A673 (cell line): ENCODE data around the gene HEATR9. TPM values are rescaled to one million over a fixed set of nuclear protein-coding genes. Genes with fewer than 3 reads are reported as not detected.

Experiments
- BruUV-seq: library from RNA; stranded (reverse); fragments of 400-500 nt; replicated peaks from 2 replicates; lab custom pipeline; 2021; lab: Mats Ljungman, UMichigan
- CTCF ChIA-PET: fragments of 300-600 bp; sonication (Branson Sonifier 250); formaldehyde crosslinking; loops from one replicate; lab custom pipeline; 2022; ENCODE audit warnings: antibody characterized with exemption; lab: Charles Lee
- POLR2A ChIA-PET: fragments of 300-600 bp; sonication (Branson Sonifier 250); formaldehyde crosslinking; loops from one replicate; lab custom pipeline; 2022; ENCODE audit warnings: antibody characterized with exemption; ENCODE audit not compliant: low non-redundant PET; lab: Charles Lee
- DNase-seq: peaks from one replicate; pipeline ENCODE4 v3.0.0-alpha.2; 2015; ENCODE audit warnings: low spot score
- H3K27ac ChIP-seq: fragments of 200-600 bp; sonication (generic); 2 replicates; pipeline ENCODE4 v1.5.1; 2016; ENCODE audit warnings: mixed run types, low read depth, mild to moderate bottlenecking, mixed read lengths, antibody characterized with exemption, low read length; ENCODE audit not compliant: poor library complexity, severe bottlenecking
- H3K27me3 ChIP-seq: fragments of 200-600 bp; sonication (generic); replicated peaks from 2 replicates; pipeline ENCODE4 v1.6.1; 2017; ENCODE audit warnings: mixed run types, low read depth, mild to moderate bottlenecking, mixed read lengths, antibody characterized with exemption, low read length; ENCODE audit not compliant: insufficient read depth, poor library complexity
- H3K36me3 ChIP-seq: fragments of 200-600 bp; sonication (generic); 2 replicates; pipeline ENCODE4 v1.6.1; 2016; ENCODE audit warnings: mixed run types, mild to moderate bottlenecking, mixed read lengths, antibody characterized with exemption, low read length; ENCODE audit not compliant: insufficient read depth, poor library complexity, severe bottlenecking
- H3K4me1 ChIP-seq: fragments of 200-600 bp; sonication (generic); 2 replicates; pipeline ENCODE4 v1.6.1; 2017; ENCODE audit warnings: mixed run types, mild to moderate bottlenecking, mixed read lengths, antibody characterized with exemption, low read length; ENCODE audit not compliant: insufficient read depth, poor library complexity, severe bottlenecking
- H3K4me3 ChIP-seq: fragments of 200-600 bp; sonication (generic); 2 replicates; pipeline ENCODE4 v1.5.1; 2016; ENCODE audit warnings: low read depth, mixed run types, mild to moderate bottlenecking, mixed read lengths, low read length; ENCODE audit not compliant: poor library complexity, severe bottlenecking
- H3K9me3 ChIP-seq: fragments of 200-600 bp; sonication (generic); 2 replicates; pipeline ENCODE4 v1.6.1; 2016; ENCODE audit warnings: mixed run types, low read depth, mild to moderate bottlenecking, mixed read lengths, antibody characterized with exemption, low read length; ENCODE audit not compliant: poor library complexity, severe bottlenecking
- EZH2 ChIP-seq: fragments of 200-600 bp; sonication (generic); IDR thresholded peaks from 2 replicates; pipeline ENCODE4 v1.6.1; 2017; ENCODE audit warnings: borderline replicate concordance, low read depth, mild to moderate bottlenecking, mixed read lengths, antibody characterized with exemption, low read length; ENCODE audit not compliant: poor library complexity, severe bottlenecking
- intact Hi-C: fragments of 100-400 bp; cut with micrococcal nuclease; formaldehyde crosslinking; loops from one replicate; pipeline ENCODE4 v1.10.0; 2022; ENCODE audit not compliant: unreplicated experiment
- total RNA-seq: library from RNA; stranded (reverse); gene quantifications from 2 replicates; pipeline ENCODE4 v1.2.3, GENCODE V29; 2021
- TF ChIP-seq, protein P1 (sequence below): fragments of 300-800, 200-600 bp; sonication (generic); conservative IDR thresholded peaks from 2 replicates; pipeline ENCODE4 v1.5.1; 2017; ENCODE audit warnings: low read depth, mild to moderate bottlenecking, antibody characterized with exemption, low read length, moderate library complexity, mixed read lengths

Gene HEATR9
- total RNA-seq, 1 experiment from 2014 or later: not detected

DNA sequence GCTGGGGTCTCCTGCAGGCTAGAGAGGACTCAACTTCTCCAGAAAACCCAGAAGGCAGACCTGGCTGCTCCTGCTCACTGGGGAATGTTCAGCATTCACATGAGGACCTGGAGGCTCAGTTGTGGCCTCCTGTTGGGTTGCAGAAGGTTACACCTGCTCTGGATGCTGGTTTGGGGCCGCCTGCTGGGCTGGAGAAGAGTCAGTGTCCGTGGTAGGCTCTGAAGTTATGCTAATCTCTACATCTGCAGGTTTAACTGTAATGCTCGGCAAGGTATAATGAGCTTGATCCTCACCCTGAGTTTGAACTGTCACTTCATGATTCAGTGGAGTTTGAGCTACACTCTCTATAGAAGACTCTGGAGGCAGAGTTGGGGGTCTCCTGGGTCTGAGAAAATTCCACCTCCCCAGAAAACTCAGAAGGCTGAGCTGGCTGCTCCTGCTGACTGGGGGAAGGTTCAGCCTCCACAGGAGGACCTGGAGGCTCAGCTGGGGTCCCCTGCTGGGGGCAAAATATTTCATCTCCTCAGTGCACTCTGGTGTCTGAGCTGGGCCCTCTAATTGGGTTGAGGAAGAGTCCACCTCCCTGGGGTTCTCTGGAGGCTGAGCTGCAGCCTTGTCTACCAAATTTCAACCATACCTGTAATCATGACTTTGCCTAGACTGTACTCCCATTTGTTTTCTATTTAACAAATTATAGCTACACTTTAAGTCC lies 38.4 kb upstream of the HEATR9 start:
- no peak for DNase-seq
- POLR2A ChIA-PET: no interaction called here

DNA sequence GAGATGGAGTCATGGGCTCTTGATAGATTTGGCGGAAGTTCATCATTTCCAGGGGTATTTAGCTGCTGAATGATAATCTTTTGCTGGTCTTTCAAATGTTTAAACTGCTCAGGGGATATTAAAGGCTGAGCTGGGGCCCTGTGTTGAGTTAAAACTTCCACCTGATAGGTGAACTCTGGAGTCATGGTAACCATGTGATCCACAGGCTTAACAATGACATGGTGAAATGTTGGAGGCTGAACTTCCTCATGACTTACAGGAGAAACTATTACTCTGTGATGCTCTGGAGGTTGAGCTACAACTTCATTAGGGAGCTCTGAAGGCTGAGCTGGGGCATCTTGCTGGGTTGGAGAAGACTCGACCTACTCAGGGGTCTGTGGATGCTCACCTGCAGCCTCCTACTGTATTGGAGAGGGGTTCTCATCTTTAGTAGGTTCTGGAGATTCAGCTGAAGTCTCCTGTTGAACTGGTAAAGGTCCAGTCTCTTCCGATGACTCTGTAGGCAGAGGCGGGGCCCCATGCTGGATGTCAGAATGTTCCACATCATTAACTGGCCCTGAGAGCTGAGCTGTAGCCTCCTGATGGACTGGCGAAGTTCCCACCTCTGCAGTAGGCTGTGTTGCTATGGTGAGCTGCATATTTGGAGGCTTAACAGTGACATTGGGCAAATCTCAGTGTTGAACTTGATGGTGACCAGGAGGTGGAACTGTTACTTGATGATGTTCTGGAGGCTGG lies 37.7 kb upstream of the HEATR9 start:
- intact Hi-C loops: no loop called here
- Histone ChIP-seq H3K36me3 (no peaks in the 10 kb centered on the region), H3K9me3 (no peaks in the 10 kb centered on the region), H3K4me3 (no peak overlapping the region), H3K27ac (no peak overlapping the region), H3K27me3 (no peaks in the 10 kb centered on the region), H3K4me1 (no peaks in the 10 kb centered on the region)
- TF ChIP-seq, protein P1, sequence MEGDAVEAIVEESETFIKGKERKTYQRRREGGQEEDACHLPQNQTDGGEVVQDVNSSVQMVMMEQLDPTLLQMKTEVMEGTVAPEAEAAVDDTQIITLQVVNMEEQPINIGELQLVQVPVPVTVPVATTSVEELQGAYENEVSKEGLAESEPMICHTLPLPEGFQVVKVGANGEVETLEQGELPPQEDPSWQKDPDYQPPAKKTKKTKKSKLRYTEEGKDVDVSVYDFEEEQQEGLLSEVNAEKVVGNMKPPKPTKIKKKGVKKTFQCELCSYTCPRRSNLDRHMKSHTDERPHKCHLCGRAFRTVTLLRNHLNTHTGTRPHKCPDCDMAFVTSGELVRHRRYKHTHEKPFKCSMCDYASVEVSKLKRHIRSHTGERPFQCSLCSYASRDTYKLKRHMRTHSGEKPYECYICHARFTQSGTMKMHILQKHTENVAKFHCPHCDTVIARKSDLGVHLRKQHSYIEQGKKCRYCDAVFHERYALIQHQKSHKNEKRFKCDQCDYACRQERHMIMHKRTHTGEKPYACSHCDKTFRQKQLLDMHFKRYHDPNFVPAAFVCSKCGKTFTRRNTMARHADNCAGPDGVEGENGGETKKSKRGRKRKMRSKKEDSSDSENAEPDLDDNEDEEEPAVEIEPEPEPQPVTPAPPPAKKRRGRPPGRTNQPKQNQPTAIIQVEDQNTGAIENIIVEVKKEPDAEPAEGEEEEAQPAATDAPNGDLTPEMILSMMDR: no peak
- no peak for TF ChIP-seq EZH2
- no peak for DNase-seq
- no TSS peak for BruUV-seq
- CTCF ChIA-PET: no interaction called here
- POLR2A ChIA-PET: no interaction called here

More for the DNA sequence above, 38.4 kb upstream of the HEATR9 start:
- H3K4me1 ChIP-seq: no peaks in the 10 kb centered on the region
- CTCF ChIA-PET: no interaction called here
- no peaks in the 10 kb centered on the region for H3K9me3 ChIP-seq
- H3K27me3 ChIP-seq: no peaks in the 10 kb centered on the region
- intact Hi-C loops: no loop called here
- H3K4me3 ChIP-seq: no peak overlapping the region
- no TSS peak for BruUV-seq
- H3K27ac ChIP-seq: no peak overlapping the region
- no peaks in the 10 kb centered on the region for H3K36me3 ChIP-seq
- no peak for TF ChIP-seq EZH2
- TF ChIP-seq, protein P1: no peak

DNA sequence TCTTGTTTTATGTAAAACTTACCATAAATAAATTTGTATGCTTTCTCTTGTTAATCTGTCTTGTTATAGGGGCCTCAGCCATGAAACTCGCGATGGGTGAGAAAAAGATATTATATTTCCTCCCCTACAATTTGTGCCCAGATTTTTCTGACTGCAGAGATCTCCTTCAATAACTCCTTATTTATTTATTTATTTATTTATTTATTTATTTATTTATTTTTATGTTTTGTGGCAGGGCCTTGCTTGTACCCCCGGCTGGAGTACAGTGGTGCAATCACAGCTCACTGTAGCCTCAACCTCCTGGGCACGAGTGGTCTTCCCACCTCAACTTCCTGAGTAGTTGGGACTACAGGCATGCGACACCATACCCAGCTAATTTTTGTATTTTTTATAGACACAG lies 34.8 kb upstream of the HEATR9 start:
- TF ChIP-seq EZH2: no peak
- TF ChIP-seq, protein P1: no peak
- Histone ChIP-seq H3K27ac (no peak overlapping the region), H3K36me3 (no peaks in the 10 kb centered on the region), H3K9me3 (no peaks in the 10 kb centered on the region), H3K27me3 (no peaks in the 10 kb centered on the region), H3K4me3 (no peak overlapping the region), H3K4me1 (no peaks in the 10 kb centered on the region)
- BruUV-seq: no TSS peak
- DNase-seq: no peak
- intact Hi-C loops: no loop called here
- ChIA-PET POLR2A (no interaction called here), CTCF (no interaction called here)
